HG03108 (cell line): ENCODE data around the gene PPP1R9B.

Experiments used
- ATAC-seq: cut with Tn5 transposase; IDR thresholded peaks from one replicate; pipeline ENCODE4 v1.9.1; 2021; ENCODE audit warnings: moderate library complexity; ENCODE audit not compliant: unreplicated experiment

The PPP1R9B gene

DNA sequence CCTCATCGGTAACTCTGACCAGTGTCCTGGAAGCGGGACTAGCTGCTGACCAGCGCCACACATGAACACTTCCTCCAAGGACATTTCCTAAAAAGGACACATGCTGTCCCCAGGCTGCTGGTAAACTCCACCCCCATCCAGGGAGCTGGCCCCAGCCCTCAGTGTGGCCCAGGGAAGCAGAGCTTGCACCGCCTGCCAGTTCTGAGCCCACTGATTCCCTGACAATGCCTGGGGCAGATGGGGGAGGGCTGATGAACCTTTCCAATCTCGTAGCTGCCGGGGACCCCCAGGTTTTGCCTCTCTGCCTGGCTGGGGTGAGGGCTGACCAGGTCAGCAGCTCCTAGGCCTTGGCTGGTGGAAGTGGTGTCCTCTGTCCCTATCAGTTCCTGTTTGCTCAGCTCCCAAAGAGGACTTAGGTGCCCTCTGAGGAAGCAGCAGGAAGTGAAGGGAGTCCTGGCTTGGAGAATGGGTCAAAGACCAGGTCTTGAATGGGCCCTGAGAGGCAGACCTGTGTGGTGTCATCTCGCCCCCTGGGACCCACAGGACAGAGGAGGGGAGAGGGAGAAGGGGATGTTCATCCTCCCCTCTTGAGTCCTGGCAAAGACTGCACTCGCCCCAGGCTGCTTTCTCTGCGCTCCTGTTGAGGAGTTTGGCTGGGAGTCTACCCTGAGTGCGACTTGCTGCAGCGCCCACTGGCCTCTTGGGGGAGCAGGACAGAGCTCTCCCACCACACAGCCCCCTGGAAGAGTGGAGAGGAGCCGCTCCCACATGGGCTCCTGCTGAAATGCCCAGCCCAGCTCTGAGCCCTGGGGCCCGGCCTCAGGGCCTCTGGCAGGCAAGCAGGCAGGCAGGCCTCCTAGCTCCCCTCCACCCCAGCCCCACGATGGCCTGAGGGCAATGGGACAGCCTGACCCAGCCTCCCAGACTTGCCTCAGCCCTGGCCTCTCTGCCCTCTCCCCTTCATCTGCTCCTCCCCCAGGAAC, 38.5 kb downstream of the PPP1R9B start:
- ATAC-seq = no peak

DNA sequence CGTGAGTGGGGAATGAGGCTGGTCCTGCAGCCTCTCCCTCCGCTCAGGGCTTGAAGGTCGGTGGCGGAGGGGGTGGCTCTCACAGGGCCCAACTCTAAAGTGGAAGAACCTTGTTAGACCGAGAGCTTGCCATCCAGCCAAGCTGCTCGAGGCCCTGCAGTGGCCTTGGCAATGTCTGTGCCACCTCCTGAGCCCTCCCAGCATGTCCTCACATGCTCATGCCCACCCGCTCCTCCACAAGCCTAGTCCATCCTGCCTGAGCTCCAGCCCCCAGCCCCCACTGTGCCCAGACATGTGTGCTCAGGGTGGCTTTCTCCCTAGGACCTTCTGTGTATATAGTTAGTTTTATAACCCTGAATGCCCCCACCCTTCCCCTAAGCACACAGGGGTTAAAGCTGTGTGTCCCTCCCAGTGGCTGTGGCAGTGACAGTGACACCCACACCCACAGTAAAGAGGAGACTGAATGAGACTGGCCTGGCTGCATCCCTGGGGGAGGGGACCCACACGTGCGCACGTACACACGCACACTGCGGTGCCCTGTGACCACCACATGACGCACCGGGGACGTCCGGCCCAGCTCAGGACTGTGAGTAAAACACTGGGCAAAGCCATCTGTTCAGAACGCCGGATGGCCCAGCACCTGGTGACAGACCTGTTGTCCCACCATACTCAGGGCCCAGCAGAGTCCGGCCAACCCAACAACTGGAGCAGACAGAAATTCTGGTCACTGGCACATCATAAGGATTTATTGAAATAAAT, 39.7 kb downstream of the PPP1R9B start:
- ATAC-seq = no peak

DNA sequence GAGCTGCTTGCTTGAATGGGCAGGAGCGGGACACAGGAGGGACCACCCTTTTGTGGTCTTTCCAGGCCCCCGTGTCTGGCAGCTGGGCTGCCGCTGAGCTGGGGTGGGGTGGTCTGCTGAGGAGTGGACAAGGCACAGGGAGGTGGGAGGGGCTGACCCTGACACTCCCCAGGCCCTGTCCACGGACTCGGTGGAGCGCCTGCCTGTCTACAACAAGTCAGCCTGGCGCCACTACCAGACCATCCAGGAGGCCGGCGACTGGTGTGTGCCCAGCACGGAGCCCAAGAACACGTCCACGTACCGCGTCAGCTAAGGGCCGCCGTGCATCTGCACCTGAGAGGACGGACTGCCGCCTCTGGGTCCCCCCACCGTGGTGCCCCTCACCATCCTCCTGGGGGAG, 40.7 kb downstream of the PPP1R9B start:
- no peak for ATAC-seq

- ATAC-seq = no peak
Observed at GRCh38 chr17:50109207-50109606, 41.3 kb downstream of the PPP1R9B start.

DNA sequence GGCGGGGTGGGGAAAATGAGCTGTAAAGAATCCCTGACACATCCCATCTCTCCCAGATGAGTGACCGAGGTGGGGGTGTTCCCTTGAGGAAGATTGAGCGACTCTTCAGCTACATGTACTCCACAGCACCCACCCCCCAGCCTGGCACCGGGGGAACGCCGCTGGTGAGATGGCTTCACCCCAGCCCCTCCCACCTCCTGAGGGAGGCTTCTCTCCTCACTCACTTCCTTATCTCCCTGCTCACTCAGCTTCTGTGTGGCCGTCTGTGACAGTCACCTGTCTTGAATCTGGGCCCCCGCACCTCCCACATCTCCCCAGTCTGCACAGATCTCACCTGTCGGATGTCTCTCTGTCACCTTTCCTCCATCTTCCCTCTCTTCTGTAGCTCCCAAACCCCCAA, 41.9 kb downstream of the PPP1R9B start:
- no peak for ATAC-seq

GRCh38 chr17:50107790-50108414, 42.6 kb downstream of the PPP1R9B start:
- ATAC-seq = no peak

DNA sequence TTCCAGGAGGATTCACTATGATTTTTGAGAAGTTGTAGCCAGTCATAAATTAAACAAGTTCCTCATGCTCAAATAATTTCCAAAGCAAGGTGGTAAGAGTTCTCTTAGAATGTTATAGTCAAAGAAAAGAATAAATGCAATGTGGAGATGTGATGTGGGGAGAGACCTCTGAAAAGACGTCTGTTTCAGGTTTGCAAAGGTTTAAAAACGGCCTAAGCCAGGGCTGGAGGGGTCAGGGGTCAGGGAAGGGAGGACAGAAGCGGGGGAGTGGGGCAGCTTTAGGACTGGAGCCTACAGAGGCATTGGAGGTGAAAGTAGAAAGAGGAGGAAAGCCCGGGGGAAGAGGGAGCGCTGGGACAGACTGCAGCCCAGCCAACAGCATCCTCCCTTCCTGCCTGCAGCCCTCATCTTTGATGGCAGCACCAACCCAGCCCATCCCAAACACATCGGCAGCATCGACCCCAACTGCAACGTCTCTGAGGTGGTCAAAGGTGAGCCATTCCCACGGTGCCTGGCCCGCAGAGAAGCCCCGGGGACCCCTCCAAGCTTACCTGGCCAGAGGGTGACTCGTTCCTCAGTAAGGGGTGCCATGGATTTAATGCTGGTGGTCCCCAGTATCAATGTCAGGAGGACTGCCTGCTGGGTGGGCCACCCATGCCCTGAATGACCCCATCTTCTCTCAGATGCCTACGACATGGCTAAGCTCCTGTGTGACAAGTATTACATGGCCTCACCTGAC, 43.9 kb downstream of the PPP1R9B start:
- no peak for ATAC-seq

GRCh38 chr17:50105811-50106210, 44.7 kb downstream of the PPP1R9B start:
- no peak for ATAC-seq

GRCh38 chr17:50103941-50104340, 46.5 kb downstream of the PPP1R9B start:
- no peak for ATAC-seq

DNA sequence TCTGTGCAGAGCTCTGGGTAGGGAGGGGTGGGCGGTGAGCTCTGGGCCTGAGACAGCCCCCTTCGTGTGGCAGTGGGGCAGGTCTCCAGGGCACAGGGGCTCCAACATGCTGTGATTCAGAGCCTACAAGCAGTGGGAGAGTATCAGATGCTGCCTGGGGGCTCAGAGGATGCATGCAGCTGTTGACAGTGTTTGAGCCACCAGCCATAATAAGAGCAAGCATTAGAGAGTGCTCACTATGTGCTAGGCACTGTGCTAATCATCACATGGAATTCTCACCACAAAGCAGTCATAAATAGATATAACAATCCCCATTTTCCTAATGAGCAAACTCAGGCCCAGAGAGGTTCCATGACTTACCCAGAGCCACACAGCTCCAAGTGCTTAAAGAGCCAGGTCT, 47.2 kb downstream of the PPP1R9B start:
- ATAC-seq = no peak

GRCh38 chr17:50102164-50102991, 48.1 kb downstream of the PPP1R9B start:
- no peak for ATAC-seq

DNA sequence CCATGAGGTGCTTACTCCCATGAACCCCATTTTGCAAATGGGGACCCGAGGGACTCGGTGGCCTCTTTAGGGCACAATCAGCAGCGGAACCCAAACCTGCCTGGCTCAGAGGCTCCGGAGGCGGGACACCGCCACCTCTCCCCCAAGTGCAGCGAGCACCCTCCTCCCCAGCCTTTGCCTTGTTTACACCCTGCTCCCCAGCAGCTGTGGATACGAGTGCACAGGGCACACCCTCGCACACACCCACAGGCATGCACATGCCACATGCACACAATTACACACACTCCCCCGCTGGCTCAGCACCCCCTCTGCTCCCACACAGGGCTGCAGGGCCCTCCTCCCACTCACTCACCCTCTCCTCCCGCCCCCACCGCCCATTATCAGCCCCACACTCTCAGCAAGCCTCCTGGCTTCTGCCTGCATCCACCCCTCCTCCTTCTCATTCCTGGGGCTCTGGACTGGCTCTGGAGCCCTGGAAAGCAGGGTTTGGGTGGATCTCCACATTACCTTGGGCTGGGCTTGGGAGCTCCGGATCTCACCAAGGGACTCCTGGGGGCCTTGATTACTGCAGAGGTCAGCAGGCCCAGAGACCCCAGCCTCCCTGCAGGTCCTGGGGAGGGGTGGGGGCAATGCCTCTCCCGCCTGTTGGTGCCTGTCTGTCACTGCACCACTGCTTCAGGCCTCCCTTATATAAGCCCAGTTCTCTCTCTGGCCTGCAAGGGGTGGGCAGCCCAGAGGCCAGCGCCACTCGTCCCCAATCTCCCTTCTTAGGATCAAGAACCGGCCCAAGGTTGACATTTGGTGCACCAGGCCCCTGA, 48.9 kb downstream of the PPP1R9B start:
- ATAC-seq = no peak

DNA sequence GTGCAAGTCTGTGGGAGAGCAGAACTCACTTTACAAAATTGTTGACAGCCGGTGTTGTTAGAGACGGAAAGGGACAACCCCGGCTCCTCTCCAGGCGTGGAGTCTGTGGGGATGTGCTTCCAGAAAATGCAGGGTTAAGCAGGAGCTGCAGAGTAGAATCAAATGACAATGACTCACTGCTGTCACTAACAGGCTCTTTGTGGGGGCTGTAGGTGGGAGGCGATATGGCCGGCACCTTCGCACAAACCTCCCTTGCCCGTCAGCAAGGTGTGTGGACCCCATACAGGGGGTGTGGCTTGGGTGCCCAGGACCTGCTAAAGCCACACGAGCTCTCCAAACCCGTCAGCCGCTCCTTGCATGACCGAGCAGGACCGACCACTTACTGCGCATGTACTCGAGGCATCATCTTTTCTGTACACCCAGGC, 49.5 kb downstream of the PPP1R9B start:
- no peak for ATAC-seq

DNA sequence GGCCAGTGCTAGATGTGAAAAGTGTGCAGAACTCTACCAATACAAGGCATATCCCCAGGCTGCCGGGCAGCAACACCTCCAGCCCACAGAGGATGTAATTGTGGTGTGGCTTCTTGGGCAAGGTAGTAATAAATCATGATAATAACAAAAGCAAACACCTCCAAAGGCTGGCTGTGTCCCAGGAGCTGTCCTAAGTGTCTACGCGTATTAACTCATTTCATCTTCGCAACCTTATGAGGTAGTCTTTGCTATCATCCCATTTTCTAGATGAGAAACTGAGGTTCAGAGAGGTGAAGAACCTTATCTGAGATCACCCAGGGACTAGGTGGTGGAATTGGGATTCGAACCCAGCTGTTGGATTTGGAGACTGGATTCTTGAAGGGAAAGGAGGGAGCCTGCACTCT, 50.0 kb downstream of the PPP1R9B start:
- no peak for ATAC-seq

DNA sequence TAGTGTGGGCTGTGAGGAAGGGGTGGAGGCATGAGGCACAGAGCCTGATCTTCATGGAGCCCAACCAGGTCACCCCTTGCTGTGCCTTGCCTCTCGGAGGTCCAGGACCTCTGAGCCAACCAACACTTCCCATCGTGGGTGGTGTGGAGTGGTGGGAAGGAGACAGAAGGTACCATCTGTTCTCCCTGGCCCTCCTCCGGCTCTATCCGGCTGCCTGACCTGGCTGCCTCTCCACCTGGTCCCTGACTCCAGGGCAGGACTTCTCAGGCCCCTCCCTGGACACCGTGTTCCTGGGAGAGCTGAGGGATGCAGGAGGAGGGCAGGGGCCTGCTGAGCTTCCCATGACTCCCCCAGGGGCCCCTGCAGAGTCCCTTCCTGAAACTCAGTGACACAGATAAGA, 51.5 kb downstream of the PPP1R9B start:
- no peak for ATAC-seq

DNA sequence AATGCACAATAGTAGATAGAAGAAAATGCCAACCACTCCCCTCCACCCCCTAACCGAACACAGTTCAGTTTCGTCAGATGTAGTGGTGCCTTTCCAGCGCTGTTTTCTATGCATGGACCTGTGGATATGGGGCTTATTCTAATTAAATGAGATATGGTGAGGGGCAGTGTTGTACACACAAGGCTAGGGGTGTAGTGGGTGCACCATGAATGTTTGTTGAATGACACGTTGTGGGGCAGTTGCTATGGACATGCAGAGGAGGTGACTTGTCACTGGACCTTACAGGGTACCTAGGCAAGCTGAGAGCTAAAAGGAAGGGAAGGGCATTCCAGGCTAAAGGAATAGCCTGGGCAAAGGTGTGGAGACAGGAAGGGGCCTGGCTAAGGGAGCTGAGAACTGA, 51.9 kb downstream of the PPP1R9B start:
- no peak for ATAC-seq

DNA sequence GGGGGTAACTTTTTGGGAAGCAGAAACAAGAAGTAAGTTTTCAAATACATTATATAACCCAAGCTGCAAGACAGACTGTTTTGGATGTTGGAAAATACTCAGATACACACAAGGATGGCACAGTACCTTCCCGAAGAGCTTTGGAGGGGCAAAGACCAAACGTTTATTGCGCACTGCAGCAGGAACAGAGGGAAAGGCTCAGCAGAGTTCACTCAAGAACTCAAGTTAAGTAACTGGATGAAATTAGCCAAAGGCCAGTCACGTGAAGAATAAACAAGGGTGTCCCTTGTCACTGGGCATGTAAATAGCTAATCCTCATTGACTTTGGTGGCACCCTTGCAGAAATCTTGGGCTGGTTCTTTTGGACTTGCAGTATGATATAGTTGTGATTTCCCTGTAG, 52.6 kb downstream of the PPP1R9B start:
- ATAC-seq = no peak

- no peak for ATAC-seq
Observed at GRCh38 chr17:50097455-50097854, 53.0 kb downstream of the PPP1R9B start.

GRCh38 chr17:50096758-50097157, 53.7 kb downstream of the PPP1R9B start:
- ATAC-seq = no peak
